Measurements from ENCODE around the gene SCUBE1. TPM values are rescaled to one million over a fixed set of nuclear protein-coding genes. Genes with fewer than 3 reads are reported as not detected.

Gene SCUBE1
- total and polyA plus RNA-seq, 2 experiments from 2014 or later: 0.81 to 3.2 TPM

GRCh38 chr22:43212434-43212952, 130.7 kb downstream of the SCUBE1 start:
- no peaks in the 10 kb centered on the region for H3K9me2 ChIP-seq (ENCODE audit: insufficient read depth)
- Mint-ChIP-seq H3K27me3 (ENCODE audit: insufficient read depth, low read depth, poor library complexity) (peaks cover 21% of the 10 kb centered on the region), H3K9me3 (no peaks in the 10 kb centered on the region), H3K27ac (no peak overlapping the region), H3K36me3 (ENCODE audit: low read depth) (no peaks in the 10 kb centered on the region; the same call in 2 of the 3 replicates), H3K4me1 (peaks cover 15% of the 10 kb centered on the region), H3K4me3 (no peak overlapping the region)
- no peak overlapping the region for H3K27ac ChIP-seq (ENCODE audit: low read depth)
- ATAC-seq: no peak
- H3K4me3 ChIP-seq: no peak overlapping the region
- H3K4me2 ChIP-seq: no peak overlapping the region
- peaks cover 4% of the 10 kb centered on the region; the same call in 1 of the 2 replicates for H3K4me1 ChIP-seq (ENCODE audit: insufficient read depth)
- H3K79me2 ChIP-seq (replicated peaks; ENCODE audit: insufficient read depth): no peaks in the 10 kb centered on the region
- no peak for TF ChIP-seq CREB1 (CRISPR knock-in tag; IDR thresholded peaks at IDR 0.05; ENCODE audit: low read depth)
- no peak for TF ChIP-seq NANOG (IDR thresholded peaks at IDR 0.05; ENCODE audit: borderline replicate concordance)
- no peak for TF ChIP-seq STAT1 (IDR thresholded peaks at IDR 0.05; ENCODE audit: unreplicated experiment)
- no peak for TF ChIP-seq ZNF114 (CRISPR knock-in tag; IDR thresholded peaks at IDR 0.05)
- TF ChIP-seq ZNF462 (CRISPR knock-in tag; IDR thresholded peaks at IDR 0.05): no peak
- no peaks in the 10 kb centered on the region for H3K27me3 ChIP-seq (ENCODE audit: insufficient read depth)
- no peaks in the 10 kb centered on the region for H4K20me1 ChIP-seq (replicated peaks; ENCODE audit: insufficient read depth)
- H3K36me3 ChIP-seq (ENCODE audit: insufficient read depth): no peaks in the 10 kb centered on the region
- H2AFZ ChIP-seq: no peak overlapping the region
- DNase-seq (ENCODE audit: low spot score): no peak
- 0 out of 2 replicates have a peak, but pooled peaks cover 4% of the 10 kb centered on the region for H3F3A ChIP-seq (replicated peaks; ENCODE audit: low read depth)

- H3K4me3 ChIP-seq: no peak overlapping the region
- H3K4me3 Mint-ChIP-seq: no peak overlapping the region
- no peaks in the 10 kb centered on the region for H3K36me3 Mint-ChIP-seq (ENCODE audit: low read depth)
- no peak overlapping the region for H3K27ac ChIP-seq (ENCODE audit: low read depth)
- H3K4me2 ChIP-seq: no peak overlapping the region
- no peaks in the 10 kb centered on the region for H3K79me2 ChIP-seq (replicated peaks; ENCODE audit: insufficient read depth)
- no peak overlapping the region for H3K27ac Mint-ChIP-seq
- ATAC-seq (no peak), DNase-seq (ENCODE audit: low spot score) (no peak)
- H4K20me1 ChIP-seq (replicated peaks; ENCODE audit: insufficient read depth): no peaks in the 10 kb centered on the region
- H3F3A ChIP-seq (replicated peaks; ENCODE audit: low read depth): 0 out of 2 replicates have a peak, but pooled peaks cover 4% of the 10 kb centered on the region
- H3K9me3 Mint-ChIP-seq: no peaks in the 10 kb centered on the region
- no peaks in the 10 kb centered on the region for H3K9me2 ChIP-seq (ENCODE audit: insufficient read depth)
- H3K4me1 ChIP-seq (ENCODE audit: insufficient read depth): peaks cover 4% of the 10 kb centered on the region; the same call in 1 of the 2 replicates
- no peaks in the 10 kb centered on the region for H3K27me3 ChIP-seq (ENCODE audit: insufficient read depth)
- H3K36me3 ChIP-seq (ENCODE audit: insufficient read depth): no peaks in the 10 kb centered on the region
- peaks cover 10% of the 10 kb centered on the region for H3K4me1 Mint-ChIP-seq
- no peak overlapping the region for H2AFZ ChIP-seq
- peaks cover 17% of the 10 kb centered on the region for H3K27me3 Mint-ChIP-seq (ENCODE audit: insufficient read depth, low read depth, poor library complexity)
- no peak for TF ChIP-seq ETS1 (IDR thresholded peaks at IDR 0.05)
- no peak for TF ChIP-seq CTCF (conservative IDR thresholded peaks at IDR 0.05; ENCODE audit: low read depth in 2 of 2)
- no peak for TF ChIP-seq STAT1 (IDR thresholded peaks at IDR 0.05; ENCODE audit: unreplicated experiment)
- TF ChIP-seq EZH2phosphoT487 (IDR thresholded peaks at IDR 0.05; ENCODE audit: unreplicated experiment): no peak
Observed at GRCh38 chr22:43211941-43212433, 131.2 kb downstream of the SCUBE1 start.
